BLaER1 (cell line): ENCODE measurements around the gene TUBA1C.
A peak's percentile ranks its signal among the peaks of the same experiment; 100 is the strongest.
"Not testable (repeated sequence)": the region's sequence is repeated elsewhere in the genome, so short reads cannot be mapped to it uniquely, and the experiment has no call there.

Experiments
- H3K27ac ChIP-seq: shearing (Covaris generic); formaldehyde crosslinking; 2 replicates; pipeline ENCODE4 v1.8.1; 2022
- H3K27me3 ChIP-seq: shearing (Covaris generic); formaldehyde crosslinking; 2 replicates; pipeline ENCODE4 v1.8.1; 2022
- H3K36me3 ChIP-seq: shearing (Covaris generic); formaldehyde crosslinking; 2 replicates; pipeline ENCODE4 v1.8.1; 2022
- H3K4me1 ChIP-seq: shearing (Covaris generic); formaldehyde crosslinking; 2 replicates; pipeline ENCODE4 v1.8.1; 2022
- H3K4me2 ChIP-seq: shearing (Covaris generic); formaldehyde crosslinking; 2 replicates; pipeline ENCODE4 v1.8.1; 2022
- H3K4me3 ChIP-seq: shearing (Covaris generic); formaldehyde crosslinking; 2 replicates; pipeline ENCODE4 v1.8.1; 2022
- H3K9ac ChIP-seq: shearing (Covaris generic); formaldehyde crosslinking; 2 replicates; pipeline ENCODE4 v1.8.1; 2022
- H3K9me3 ChIP-seq: shearing (Covaris generic); formaldehyde crosslinking; 2 replicates; pipeline ENCODE4 v1.8.1; 2022
- H4K20me1 ChIP-seq: shearing (Covaris generic); formaldehyde crosslinking; 2 replicates; pipeline ENCODE4 v1.8.1; 2022
- Cebpa-rat ChIP-seq: shearing (Covaris generic); IDR thresholded peaks from 2 replicates; pipeline ENCODE4 v1.8.1; 2022

TUBA1C gene

DNA sequence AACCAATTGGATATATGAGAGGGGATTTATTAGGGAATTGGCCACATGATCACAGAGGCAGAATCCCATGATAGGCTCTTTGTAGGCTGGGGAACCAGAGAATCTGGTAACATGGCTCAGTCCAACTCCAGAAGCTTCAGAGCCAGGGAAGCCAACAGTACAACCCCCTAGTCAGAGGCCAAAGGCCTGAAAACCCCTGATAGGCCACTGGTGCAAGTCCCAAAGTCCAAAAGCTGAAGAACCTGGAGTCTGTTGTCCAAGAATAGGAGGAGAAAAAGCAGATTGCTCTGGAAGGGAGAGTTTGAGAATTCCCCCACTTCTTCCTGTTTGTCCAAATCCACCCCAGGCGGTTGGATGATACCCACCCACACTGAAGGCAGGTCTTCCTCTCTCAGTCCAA is 49.9 kb downstream of the TUBA1C start:
- Histone ChIP-seq H3K9ac (no peak overlapping the region), H3K27ac (no peak overlapping the region), H3K4me1 (no peaks in the 10 kb centered on the region), H3K27me3 (no peaks in the 10 kb centered on the region), H3K9me3 (no peaks in the 10 kb centered on the region), H3K4me3 (no peak overlapping the region), H3K4me2 (no peak overlapping the region), H4K20me1 (no peaks in the 10 kb centered on the region), H3K36me3 (no peaks in the 10 kb centered on the region)
- TF ChIP-seq Cebpa-rat = no peak

- H3K4me2 ChIP-seq, H3K4me1 ChIP-seq, H4K20me1 ChIP-seq, H3K4me3 ChIP-seq, H3K27ac ChIP-seq, H3K9me3 ChIP-seq, H3K27me3 ChIP-seq, H3K9ac ChIP-seq, H3K36me3 ChIP-seq: not testable (repeated sequence)
These were observed 52.2 kb downstream of the TUBA1C start for GRCh38 chr12:49317118-49317517.

DNA sequence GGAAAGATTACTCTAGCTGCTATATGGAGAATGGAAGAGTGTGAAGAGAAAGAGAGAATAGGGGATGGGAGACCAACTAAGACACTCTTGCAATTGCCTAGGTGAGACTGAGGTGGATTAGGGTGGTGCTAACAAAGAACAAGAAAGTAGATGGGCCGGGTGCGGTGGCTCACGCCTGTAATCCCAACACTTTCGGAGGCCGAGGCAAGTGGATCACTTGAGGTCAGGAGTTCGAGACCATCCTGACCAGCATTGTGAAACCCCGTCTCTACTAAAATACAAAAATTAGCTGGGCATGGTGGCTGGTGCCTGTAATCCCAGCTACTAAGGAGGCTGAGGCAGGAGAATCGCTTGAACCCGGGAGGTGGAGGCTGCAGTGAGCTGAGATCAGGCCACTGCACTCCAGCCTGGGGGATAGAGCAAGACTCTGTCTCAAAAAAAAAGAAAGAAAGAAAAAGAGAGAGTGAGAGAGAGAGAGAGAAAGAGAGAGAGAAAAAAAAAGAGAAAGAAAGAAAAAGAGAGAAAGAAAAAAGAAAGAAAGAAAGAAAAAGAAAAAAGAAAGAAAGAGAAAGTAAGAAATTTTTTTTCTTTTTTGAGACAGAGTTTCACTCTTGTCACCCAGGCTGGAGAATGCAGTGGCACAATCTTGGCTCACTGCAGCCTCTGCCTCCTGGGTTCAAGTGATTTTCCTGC is 55.7 kb downstream of the TUBA1C start:
- H3K27me3 ChIP-seq, H3K9ac ChIP-seq, H3K4me3 ChIP-seq, H3K4me2 ChIP-seq, H3K27ac ChIP-seq, H4K20me1 ChIP-seq, H3K9me3 ChIP-seq: not testable (repeated sequence)
- Histone ChIP-seq H3K36me3 (peaks cover 12% of the 10 kb centered on the region), H3K4me1 (peaks cover 25% of the 10 kb centered on the region)

DNA sequence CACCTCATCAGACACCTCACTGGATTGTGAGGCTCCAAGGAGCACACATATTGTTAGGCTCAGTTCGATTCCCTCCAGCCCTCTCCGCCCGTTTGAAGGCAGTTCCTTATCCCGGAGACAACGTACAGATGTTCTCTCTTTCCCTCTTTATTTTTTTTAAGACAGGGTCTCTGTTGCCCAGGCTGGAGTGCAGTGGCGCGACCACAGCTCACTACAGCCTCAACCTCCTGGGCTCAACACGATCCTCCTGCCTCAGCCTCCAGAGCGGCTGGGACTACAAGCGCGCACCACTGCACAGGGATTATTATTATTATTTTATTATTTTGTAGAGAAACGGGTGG is 57.5 kb downstream of the TUBA1C start:
- Histone ChIP-seq H3K9me3 (no peaks in the 10 kb centered on the region), H3K36me3 (peaks cover 30% of the 10 kb centered on the region), H3K27me3 (no peaks in the 10 kb centered on the region), H3K4me3 (peak overlapping the region; percentile 84), H3K9ac (peak overlapping the region; percentile 84), H3K4me2 (peak overlapping the region; percentile 74), H4K20me1 (no peaks in the 10 kb centered on the region), H3K27ac (peak overlapping the region; percentile 81), H3K4me1 (peaks cover 25% of the 10 kb centered on the region)
- TF ChIP-seq Cebpa-rat = no peak

DNA sequence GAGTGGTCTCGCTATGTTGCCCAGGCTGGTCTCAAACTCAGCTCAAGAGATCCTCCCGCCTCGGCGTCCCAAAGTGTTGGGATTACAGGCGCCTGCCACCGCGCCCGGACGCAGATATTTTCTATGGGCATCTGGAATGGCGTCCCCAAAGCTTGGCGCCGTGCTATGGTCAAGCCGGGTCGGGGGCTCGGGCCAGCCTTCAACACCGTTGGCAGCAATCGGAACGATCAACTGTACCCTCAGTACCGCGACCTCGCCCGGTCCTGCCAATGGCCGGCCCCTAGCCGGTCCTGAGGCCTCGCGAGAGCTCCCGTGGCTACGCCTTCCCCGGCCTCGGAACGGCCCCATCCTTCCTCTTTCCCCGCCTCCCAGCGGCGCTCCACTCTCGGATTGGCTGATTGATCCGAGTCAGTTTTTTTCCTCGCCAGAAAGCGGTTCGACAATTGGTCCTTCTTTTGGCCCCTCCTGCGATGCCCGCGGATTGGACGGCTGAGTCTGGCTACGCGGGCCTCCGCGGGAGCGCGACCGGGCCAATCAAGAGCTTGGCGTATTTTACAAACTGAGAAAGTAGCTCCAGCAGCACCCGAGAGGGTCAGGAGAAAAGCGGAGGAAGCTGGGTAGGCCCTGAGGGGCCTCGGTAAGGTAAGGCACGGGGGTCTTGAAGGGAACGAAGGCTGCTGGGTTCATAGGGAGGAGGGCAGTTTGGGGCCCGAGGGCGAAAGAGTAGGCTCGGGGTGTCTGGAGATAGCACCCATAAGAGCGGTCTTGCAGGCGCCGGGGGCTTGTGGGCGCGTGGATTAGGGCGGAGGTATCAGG is 58.0 kb downstream of the TUBA1C start, which contains the start of gene TROAP:
Gene TROAP (plus strand): TSS at position 548 of the 816 bp plus-strand sequence. CDS start 354 bp downstream, outside the sequence.
- H3K4me2 ChIP-seq = peak within 1 kb of the TSS; percentile 99
- H3K9me3 ChIP-seq = no peaks in the 10 kb centered on the region
- H3K27ac ChIP-seq = peak within 1 kb of the TSS; percentile 89
- H3K27me3 ChIP-seq = no peaks in the 10 kb centered on the region
- H3K4me1 ChIP-seq = peaks cover 25% of the 10 kb centered on the region
- H4K20me1 ChIP-seq = no peaks in the 10 kb centered on the region
- H3K9ac ChIP-seq = peak within 1 kb of the TSS; percentile 92
- H3K36me3 ChIP-seq = peaks cover 35% of the 10 kb centered on the region
- TF ChIP-seq Cebpa-rat = no peak
- H3K4me3 ChIP-seq = peak within 1 kb of the TSS; percentile 84

DNA sequence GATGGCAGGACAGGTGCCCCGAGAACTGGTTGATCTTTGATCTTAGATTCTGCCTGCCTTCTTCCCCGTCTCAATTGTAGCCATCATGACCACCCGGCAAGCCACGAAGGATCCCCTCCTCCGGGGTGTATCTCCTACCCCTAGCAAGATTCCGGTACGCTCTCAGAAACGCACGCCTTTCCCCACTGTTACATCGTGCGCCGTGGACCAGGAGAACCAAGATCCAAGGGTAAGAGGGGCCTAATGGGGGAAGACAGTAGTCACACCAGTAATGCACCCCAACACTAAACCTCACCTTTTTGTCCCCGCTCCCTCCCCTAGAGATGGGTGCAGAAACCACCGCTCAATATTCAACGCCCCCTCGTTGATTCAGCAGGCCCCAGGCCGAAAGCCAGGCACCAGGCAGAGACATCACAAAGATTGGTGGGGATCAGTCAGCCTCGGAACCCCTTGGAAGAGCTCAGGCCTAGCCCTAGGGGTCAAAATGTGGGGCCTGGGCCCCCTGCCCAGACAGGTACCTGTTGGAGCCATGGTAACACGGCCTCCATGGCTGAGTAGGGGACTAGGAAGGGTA is 58.7 kb downstream of the TUBA1C start:
- H3K9ac ChIP-seq = peak overlapping the region; percentile 92
- TF ChIP-seq Cebpa-rat = no peak
- peak overlapping the region; percentile 89 for H3K27ac ChIP-seq
- peak overlapping the region; percentile 99 for H3K4me2 ChIP-seq
- H3K4me1 ChIP-seq = peaks cover 25% of the 10 kb centered on the region
- H3K9me3 ChIP-seq = no peaks in the 10 kb centered on the region
- no peaks in the 10 kb centered on the region for H4K20me1 ChIP-seq
- no peaks in the 10 kb centered on the region for H3K27me3 ChIP-seq
- H3K36me3 ChIP-seq = peaks cover 42% of the 10 kb centered on the region
- H3K4me3 ChIP-seq = peak overlapping the region; percentile 84
